Peyer's patch (tissue), 4 donors: ENCODE results near the gene TIMP2. TPM values are rescaled to one million over a fixed set of nuclear protein-coding genes. Genes with fewer than 3 reads are reported as not detected.
A peak's percentile ranks its signal among the peaks of the same experiment; 100 is the strongest.

Experiments
- DNase-seq, 3 donors: peaks; one replicate each; pipeline ENCODE4 v3.0.0-alpha.2; 2017 to 2019
- H3K27ac ChIP-seq, 4 donors: fragments of 200-600 bp; sonication (generic); one replicate each; pipeline ENCODE4 v1.5.1; 2016 to 2019
- H3K27me3 ChIP-seq, 2 donors: fragments of 200-600 bp; sonication (generic); one replicate each; pipeline ENCODE4 v1.5.1; 2019
- H3K36me3 ChIP-seq, 3 donors: fragments of 200-600 bp; sonication (generic); one replicate each; pipeline ENCODE4 v1.5.1; 2016 to 2019
- H3K4me1 ChIP-seq, 4 donors: fragments of 200-600 bp; sonication (generic); one replicate each; pipeline ENCODE4 v1.5.1; 2016 to 2019
- H3K4me3 ChIP-seq, 4 donors: fragments of 200-600 bp; sonication (generic); 1 replicate in 3 of 4; 2 replicates in 1 of 4; pipeline ENCODE4 v1.5.1; 2016 to 2019; ENCODE audit warnings: mild to moderate bottlenecking in 1 of 4
- H3K9me3 ChIP-seq, 4 donors: fragments of 200-600 bp; sonication (generic); one replicate each; pipeline ENCODE4 v1.5.1; 2016 to 2019; ENCODE audit warnings: mild to moderate bottlenecking in 1 of 4
- POLR2A ChIP-seq, 2 donors: fragments of 450-650 bp; IDR thresholded peaks; one replicate each; pipeline ENCODE4 v1.5.1; 2017; ENCODE audit warnings: antibody characterized with exemption in 2 of 2, mild to moderate bottlenecking in 2 of 2, moderate library complexity in 2 of 2
- total RNA-seq, 4 donors: library from RNA; depleted of rRNA; stranded (reverse); fragments of >200 nt; gene quantifications; one replicate each; pipeline ENCODE4 v1.1.0, GENCODE V29; 2016
- TF ChIP-seq, protein P1 (sequence below), 6 experiments: fragments of 450-650 bp in 4 of 6; fragments of 200-600 bp in 2 of 6; sonication (generic) in 1 of 6; IDR thresholded peaks; one replicate each; pipeline ENCODE4 v1.5.1; 2017 to 2019; ENCODE audit warnings: antibody characterized with exemption in 6 of 6, mild to moderate bottlenecking in 3 of 6, moderate library complexity in 1 of 6

TIMP2 gene, protein sequence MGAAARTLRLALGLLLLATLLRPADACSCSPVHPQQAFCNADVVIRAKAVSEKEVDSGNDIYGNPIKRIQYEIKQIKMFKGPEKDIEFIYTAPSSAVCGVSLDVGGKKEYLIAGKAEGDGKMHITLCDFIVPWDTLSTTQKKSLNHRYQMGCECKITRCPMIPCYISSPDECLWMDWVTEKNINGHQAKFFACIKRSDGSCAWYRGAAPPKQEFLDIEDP
- 10 to 100 TPM; 27.2 to 73.2 (median 45.0) TPM for total RNA-seq

DNA sequence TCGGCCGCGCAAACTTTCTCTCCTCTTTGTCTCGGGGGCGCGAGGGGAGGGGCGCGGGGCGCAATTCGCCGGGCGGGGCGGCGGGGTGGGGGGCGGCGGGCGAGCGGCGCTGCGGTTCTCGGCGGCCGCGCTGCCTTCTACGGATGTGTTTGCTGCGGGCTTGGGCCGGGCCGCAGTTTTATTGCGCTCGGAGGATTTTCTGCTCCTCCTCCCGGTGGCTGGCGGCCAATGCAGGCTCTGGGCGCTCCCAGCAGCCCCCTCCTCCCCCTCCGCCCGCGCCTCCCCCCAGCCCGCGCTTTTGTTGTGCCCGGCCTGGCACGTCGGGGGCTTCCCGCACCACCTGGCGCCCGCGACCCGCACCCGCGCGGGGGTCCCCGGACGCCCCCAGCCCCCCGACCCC lies at the start of gene TIMP2:
TSS of gene TIMP2 (minus strand) at position 154 of the 400 bp plus-strand sequence. CDS start 299 bp downstream, outside the sequence.
- Histone ChIP-seq H3K4me1 (peaks cover 0 to 47% (median 14%) of the 10 kb centered on the region in 4 donors), H3K4me3 (peak within 1 kb of the TSS; percentile 57 to 74 (median 68)), H3K27ac (peak within 1 kb of the TSS; percentile 79 to 97 (median 88)), H3K9me3 (no peaks in the 10 kb centered on the region), H3K27me3 (no peaks in the 10 kb centered on the region), H3K36me3 (no peaks in the 10 kb centered on the region)
- TF ChIP-seq, protein P1, sequence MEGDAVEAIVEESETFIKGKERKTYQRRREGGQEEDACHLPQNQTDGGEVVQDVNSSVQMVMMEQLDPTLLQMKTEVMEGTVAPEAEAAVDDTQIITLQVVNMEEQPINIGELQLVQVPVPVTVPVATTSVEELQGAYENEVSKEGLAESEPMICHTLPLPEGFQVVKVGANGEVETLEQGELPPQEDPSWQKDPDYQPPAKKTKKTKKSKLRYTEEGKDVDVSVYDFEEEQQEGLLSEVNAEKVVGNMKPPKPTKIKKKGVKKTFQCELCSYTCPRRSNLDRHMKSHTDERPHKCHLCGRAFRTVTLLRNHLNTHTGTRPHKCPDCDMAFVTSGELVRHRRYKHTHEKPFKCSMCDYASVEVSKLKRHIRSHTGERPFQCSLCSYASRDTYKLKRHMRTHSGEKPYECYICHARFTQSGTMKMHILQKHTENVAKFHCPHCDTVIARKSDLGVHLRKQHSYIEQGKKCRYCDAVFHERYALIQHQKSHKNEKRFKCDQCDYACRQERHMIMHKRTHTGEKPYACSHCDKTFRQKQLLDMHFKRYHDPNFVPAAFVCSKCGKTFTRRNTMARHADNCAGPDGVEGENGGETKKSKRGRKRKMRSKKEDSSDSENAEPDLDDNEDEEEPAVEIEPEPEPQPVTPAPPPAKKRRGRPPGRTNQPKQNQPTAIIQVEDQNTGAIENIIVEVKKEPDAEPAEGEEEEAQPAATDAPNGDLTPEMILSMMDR (IDR thresholded peaks at IDR 0.05) = peak in 5 of 6 experiments; percentile 19 to 45 (median 38)
- no peak for TF ChIP-seq POLR2A (IDR thresholded peaks at IDR 0.05)
- DNase-seq = peak; percentile 74 to 91 (median 86)

DNA sequence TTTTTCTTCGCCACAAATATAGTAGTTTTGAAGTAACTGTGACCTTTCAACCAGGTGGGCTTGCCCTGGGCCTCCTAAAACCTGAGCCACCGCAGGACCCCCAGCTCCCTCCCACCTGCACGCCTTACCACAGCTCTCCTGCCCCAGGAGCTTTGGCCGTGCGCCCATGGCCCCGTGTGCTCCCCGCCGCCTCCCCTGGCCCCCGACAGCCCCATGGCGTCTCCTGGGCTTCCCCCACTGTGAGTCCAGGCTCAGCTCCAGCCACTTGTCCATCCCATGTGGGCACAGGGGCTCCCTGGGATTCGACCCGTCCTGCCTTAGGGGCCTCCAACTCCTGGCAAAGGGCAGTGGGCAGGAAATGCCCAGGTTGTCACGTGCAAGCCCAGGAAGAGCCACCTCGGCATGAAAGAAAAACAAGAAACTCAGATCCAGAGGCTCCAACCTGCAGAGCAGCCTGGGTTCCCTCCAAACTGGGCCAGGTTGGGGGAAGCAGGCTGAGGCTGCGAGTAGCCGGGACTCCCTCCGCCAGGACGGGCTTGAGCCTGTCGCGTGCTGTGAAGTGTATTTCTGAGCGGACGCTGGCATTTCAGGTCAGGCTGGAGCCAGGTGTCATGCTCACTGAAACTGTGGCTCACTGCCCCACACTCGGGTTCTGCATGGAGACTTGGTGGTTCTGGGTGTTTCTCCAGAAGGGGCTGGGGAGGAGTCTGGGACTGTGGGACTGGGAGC lies 48.8 kb upstream of the TIMP2 start:
- H3K36me3 ChIP-seq = peaks cover 0 to 29% (median 0%) of the 10 kb centered on the region in 3 donors
- peaks cover 0 to 53% (median 10%) of the 10 kb centered on the region in 4 donors for H3K4me1 ChIP-seq

DNA sequence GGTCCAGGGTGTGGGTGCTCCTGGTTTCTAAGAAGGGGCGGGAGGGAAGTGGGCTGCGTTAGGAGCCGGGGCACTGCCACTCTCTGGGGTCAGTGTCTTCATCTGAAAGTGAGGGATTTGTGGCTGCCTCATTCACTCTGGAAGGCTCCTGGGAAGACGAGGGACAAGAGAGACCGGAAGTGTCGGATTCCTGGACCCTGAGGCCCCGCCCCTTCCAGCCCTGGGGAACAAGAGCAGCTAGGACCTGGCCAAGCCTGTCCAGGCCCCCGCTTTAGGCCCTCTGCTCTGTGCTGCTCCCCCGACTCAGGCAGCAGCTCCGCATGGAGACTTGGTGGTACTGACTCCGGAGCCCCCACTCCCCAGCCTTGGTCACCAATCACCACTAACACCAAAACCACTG lies 48.0 kb upstream of the TIMP2 start:
- TF ChIP-seq POLR2A (IDR thresholded peaks at IDR 0.05) = no peak
- TF ChIP-seq, protein P1 (IDR thresholded peaks at IDR 0.05) = no peak
- no peaks in the 10 kb centered on the region for H3K9me3 ChIP-seq
- no peak overlapping the region for H3K4me3 ChIP-seq
- H3K36me3 ChIP-seq = peaks cover 0 to 36% (median 0%) of the 10 kb centered on the region in 3 donors
- peaks cover 0 to 45% (median 10%) of the 10 kb centered on the region in 4 donors for H3K4me1 ChIP-seq
- H3K27ac ChIP-seq = no peak overlapping the region
- peak in 1 of 3 donors; percentile 49 for DNase-seq
- no peaks in the 10 kb centered on the region for H3K27me3 ChIP-seq

More for the DNA sequence above, 48.8 kb upstream of the TIMP2 start:
- Histone ChIP-seq H3K4me3 (no peak overlapping the region), H3K9me3 (no peaks in the 10 kb centered on the region), H3K27ac (peak overlapping the region in 1 of 4 donors; percentile 83), H3K27me3 (no peaks in the 10 kb centered on the region)
- TF ChIP-seq, protein P1 (IDR thresholded peaks at IDR 0.05) = no peak
- TF ChIP-seq POLR2A (IDR thresholded peaks at IDR 0.05) = no peak
- no peak for DNase-seq

DNA sequence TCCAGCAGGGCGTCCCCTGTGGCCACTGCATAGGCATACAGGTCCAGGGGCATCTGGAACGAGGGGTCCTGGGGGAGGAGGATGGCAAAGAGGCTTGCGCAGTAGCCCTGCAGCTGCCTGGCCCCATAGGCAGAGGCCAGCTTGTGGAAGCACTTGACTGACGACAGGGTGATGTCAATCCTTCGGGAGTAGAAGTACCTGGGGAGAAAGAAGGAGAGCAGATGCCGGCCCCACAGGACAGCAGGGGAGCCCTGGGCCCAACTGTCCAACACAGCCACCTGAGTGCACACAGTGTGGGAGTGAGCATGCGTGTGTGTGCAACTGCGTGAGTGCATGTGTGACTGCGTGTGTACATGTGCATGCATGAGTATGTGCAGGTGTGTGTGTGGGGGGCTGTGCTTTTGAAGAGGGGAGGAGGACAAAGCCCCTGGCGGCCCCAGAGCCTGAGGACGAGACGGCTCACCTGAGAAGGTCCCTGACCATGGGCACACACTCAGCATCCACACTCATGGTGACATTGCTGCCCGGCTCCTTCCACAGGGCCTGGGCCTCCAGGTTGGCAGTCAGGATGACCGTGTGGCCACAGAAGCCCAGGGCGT lies 47.4 kb upstream of the TIMP2 start:
- H3K36me3 ChIP-seq = peaks cover 0 to 39% (median 0%) of the 10 kb centered on the region in 3 donors
- TF ChIP-seq POLR2A (IDR thresholded peaks at IDR 0.05) = no peak
- TF ChIP-seq, protein P1 (IDR thresholded peaks at IDR 0.05) = no peak
- H3K4me1 ChIP-seq = peaks cover 0 to 39% (median 10%) of the 10 kb centered on the region in 4 donors
- H3K9me3 ChIP-seq = no peaks in the 10 kb centered on the region
- peak in 1 of 3 donors; percentile 42 for DNase-seq
- no peak overlapping the region for H3K27ac ChIP-seq
- H3K4me3 ChIP-seq = no peak overlapping the region
- H3K27me3 ChIP-seq = no peaks in the 10 kb centered on the region

DNA sequence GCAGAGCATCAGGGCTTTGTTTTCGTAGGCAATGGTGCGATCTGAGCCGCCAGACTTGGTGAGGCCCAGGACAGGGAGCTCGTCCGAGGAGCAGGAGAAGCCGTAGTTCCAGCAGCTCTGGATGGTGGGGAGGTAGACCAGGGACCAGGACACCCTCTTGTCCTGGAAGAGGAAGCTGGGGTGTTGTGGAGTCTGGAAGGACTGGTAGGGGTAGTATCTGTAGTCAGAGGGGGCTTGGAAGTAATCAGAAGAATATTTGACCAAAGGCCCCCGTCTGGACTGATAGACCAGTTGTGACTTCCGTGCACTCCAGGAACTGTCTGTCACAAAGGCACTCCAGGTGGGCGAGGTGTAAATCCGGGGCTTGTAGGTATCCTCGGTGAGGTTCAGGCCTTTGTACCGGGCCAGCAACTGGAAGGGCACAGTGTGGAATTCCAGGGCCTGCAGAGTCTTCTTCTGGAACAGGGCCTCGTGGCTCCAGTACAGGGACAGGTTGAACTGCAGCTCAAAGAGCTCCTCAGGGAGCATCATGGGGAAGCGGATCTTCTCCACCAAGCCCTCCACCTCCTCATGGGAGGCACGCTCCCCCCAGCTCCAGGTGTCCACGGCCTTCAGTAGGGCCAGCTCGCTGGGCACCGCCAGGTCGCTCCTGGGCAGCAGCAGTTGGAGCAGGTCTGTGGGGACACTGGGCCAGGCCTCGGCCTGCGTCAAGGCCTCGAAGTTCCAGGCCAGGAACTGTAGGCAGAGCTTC lies 46.7 kb upstream of the TIMP2 start:
- peaks cover 0 to 33% (median 7%) of the 10 kb centered on the region in 4 donors for H3K4me1 ChIP-seq
- peaks cover 0 to 42% (median 0%) of the 10 kb centered on the region in 3 donors for H3K36me3 ChIP-seq
- H3K27ac ChIP-seq = no peak overlapping the region
- H3K9me3 ChIP-seq = no peaks in the 10 kb centered on the region
- DNase-seq = peak in 1 of 3 donors; percentile 42
- no peak overlapping the region for H3K4me3 ChIP-seq
- TF ChIP-seq POLR2A (IDR thresholded peaks at IDR 0.05) = no peak
- TF ChIP-seq, protein P1 (IDR thresholded peaks at IDR 0.05) = no peak
- H3K27me3 ChIP-seq = no peaks in the 10 kb centered on the region
